ENCODE results near the gene PRDM16.

GRCh38 chr1:3063379-3064295 is 5.4 kb upstream of the PRDM16 start:
- TF ChIP-seq CTCF (IDR thresholded peaks at IDR 0.05): no peak
- no peak for TF ChIP-seq POLR2A (IDR thresholded peaks at IDR 0.05)
- no peak for TF ChIP-seq EP300 (IDR thresholded peaks at IDR 0.05)
